ENCODE results near the gene RIPK4. TPM values are rescaled to one million over a fixed set of nuclear protein-coding genes. Genes with fewer than 3 reads are reported as not detected.

RIPK4 gene
- total and polyA plus RNA-seq, 9 donors = 0.08 to 12.4 (median 0.90) TPM

GRCh38 chr21:41806773-41807172 lies 39.9 kb upstream of the RIPK4 start:
- intact Hi-C loops (cut with DNase I) = no loop called here
- Histone ChIP-seq H3K27me3 (no peaks in the 10 kb centered on the region), H3K27ac (no peak overlapping the region), H3K36me3 (no peaks in the 10 kb centered on the region), H3K9me3 (no peaks in the 10 kb centered on the region), H3K4me1 (ENCODE audit: insufficient read depth) (peaks cover 4% of the 10 kb centered on the region), H3K4me3 (no peak overlapping the region)
- 97 to 98% (median 98%) methylated on average over 4 of the region's 4 CpGs for WGBS, 3 donors
- TF ChIP-seq CTCF (IDR thresholded peaks at IDR 0.05) = no peak
- no peak for DNase-seq

DNA sequence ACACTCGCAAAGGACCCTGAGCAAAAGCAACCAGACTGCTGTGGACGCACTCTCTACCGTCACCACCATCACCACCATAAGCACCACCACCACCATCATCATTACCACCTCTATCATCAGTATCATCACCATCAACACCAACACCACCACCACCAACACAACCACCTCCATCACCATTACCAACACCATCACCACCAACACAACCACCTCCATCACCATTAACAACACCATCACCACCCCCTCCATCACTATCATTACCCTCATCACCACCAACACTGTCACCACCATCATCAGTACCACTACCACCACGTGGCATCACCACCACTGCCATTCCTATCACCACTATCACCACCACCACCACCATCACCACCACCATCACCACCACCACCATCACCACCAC lies 38.8 kb upstream of the RIPK4 start:
- WGBS, 3 donors = 95 to 99% (median 96%) methylated on average over 4 of the region's 4 CpGs
- Histone ChIP-seq H3K27me3 (no peaks in the 10 kb centered on the region), H3K4me1 (ENCODE audit: insufficient read depth) (peaks cover 4% of the 10 kb centered on the region), H3K4me3 (no peak overlapping the region), H3K36me3 (no peaks in the 10 kb centered on the region), H3K9me3 (no peaks in the 10 kb centered on the region), H3K27ac (no peak overlapping the region)
- DNase-seq = no peak
- intact Hi-C loops (cut with DNase I) = no loop called here
- no peak for TF ChIP-seq POLR2A (IDR thresholded peaks at IDR 0.05)
- TF ChIP-seq CTCF (IDR thresholded peaks at IDR 0.05) = no peak
- no peak for TF ChIP-seq EP300 (IDR thresholded peaks at IDR 0.05)

- intact Hi-C loops (cut with DNase I) = no loop called here
- TF ChIP-seq EP300 (IDR thresholded peaks at IDR 0.05) (no peak), CTCF (IDR thresholded peaks at IDR 0.05) (no peak), POLR2A (IDR thresholded peaks at IDR 0.05) (no peak)
- 75 to 81% (median 79%) methylated on average over 10 of the region's 10 CpGs for WGBS, 3 donors
Measured at GRCh38 chr21:41805038-41805437, 38.2 kb upstream of the RIPK4 start.

GRCh38 chr21:41804381-41804780 lies 37.5 kb upstream of the RIPK4 start:
- Histone ChIP-seq H3K36me3 (no peaks in the 10 kb centered on the region), H3K27me3 (no peaks in the 10 kb centered on the region), H3K27ac (no peak overlapping the region), H3K4me1 (ENCODE audit: insufficient read depth) (peaks cover 4% of the 10 kb centered on the region), H3K4me3 (no peak overlapping the region), H3K9me3 (no peaks in the 10 kb centered on the region)
- 95 to 96% (median 95%) methylated on average over 10 of the region's 10 CpGs for WGBS, 3 donors
- DNase-seq = no peak
- intact Hi-C loops (cut with DNase I) = no loop called here
- TF ChIP-seq CTCF (IDR thresholded peaks at IDR 0.05) (no peak), EP300 (IDR thresholded peaks at IDR 0.05) (no peak), POLR2A (IDR thresholded peaks at IDR 0.05) (no peak)

More at GRCh38 chr21:41805038-41805437, 38.2 kb upstream of the RIPK4 start:
- H3K27me3 ChIP-seq = no peaks in the 10 kb centered on the region
- H3K4me3 ChIP-seq = no peak overlapping the region
- peaks cover 4% of the 10 kb centered on the region for H3K4me1 ChIP-seq (ENCODE audit: insufficient read depth)
- no peaks in the 10 kb centered on the region for H3K9me3 ChIP-seq
- no peak overlapping the region for H3K27ac ChIP-seq
- no peaks in the 10 kb centered on the region for H3K36me3 ChIP-seq
- DNase-seq = no peak

- TF ChIP-seq EP300 (IDR thresholded peaks at IDR 0.05) (no peak), CTCF (IDR thresholded peaks at IDR 0.05) (no peak), POLR2A (IDR thresholded peaks at IDR 0.05) (no peak)
- 77 to 88% (median 82%) methylated on average over 13 of the region's 13 CpGs for WGBS, 3 donors
- Histone ChIP-seq H3K36me3 (no peaks in the 10 kb centered on the region), H3K4me3 (no peak overlapping the region), H3K4me1 (ENCODE audit: insufficient read depth) (peaks cover 4% of the 10 kb centered on the region), H3K9me3 (no peaks in the 10 kb centered on the region), H3K27me3 (no peaks in the 10 kb centered on the region), H3K27ac (no peak overlapping the region)
- intact Hi-C loops (cut with DNase I) = no loop called here
- no peak for DNase-seq
Measured at GRCh38 chr21:41803316-41803715, 36.5 kb upstream of the RIPK4 start.

Measured in ovary (tissue), 9 donors.